GM19035 (cell line): ENCODE data around the gene MYLIP.
"Not testable (repeated sequence)": the region's sequence is repeated elsewhere in the genome, so short reads cannot be mapped to it uniquely, and the experiment has no call there.

Source experiments
- ATAC-seq: cut with Tn5 transposase; IDR thresholded peaks from one replicate; pipeline ENCODE4 v1.9.1; 2021; ENCODE audit not compliant: unreplicated experiment

Gene MYLIP

DNA sequence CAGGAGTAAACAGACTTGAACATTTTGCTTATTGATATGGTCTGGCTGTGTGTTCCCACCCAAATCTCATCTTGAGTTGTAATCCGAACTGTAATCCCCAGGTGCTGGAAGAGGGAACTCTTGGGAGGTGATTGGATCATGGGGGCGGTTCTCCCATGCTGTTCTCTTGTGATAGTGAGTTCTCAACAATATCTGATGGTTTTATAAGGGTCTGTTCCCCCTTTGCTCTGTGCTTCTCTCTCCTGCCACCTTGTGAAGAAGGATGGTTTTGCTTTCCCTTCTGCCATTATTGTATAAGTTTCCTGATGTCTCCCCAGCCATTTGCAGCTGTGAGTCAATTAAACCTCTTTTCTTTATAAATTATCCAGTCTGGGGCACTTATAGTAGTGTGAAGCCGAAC lies 40.0 kb downstream of the MYLIP start:
- no peak for ATAC-seq

- no peak for ATAC-seq
Observed at GRCh38 chr6:16171400-16171799, 42.5 kb downstream of the MYLIP start.

- no peak for ATAC-seq
Observed at GRCh38 chr6:16173167-16173940, 44.5 kb downstream of the MYLIP start.

DNA sequence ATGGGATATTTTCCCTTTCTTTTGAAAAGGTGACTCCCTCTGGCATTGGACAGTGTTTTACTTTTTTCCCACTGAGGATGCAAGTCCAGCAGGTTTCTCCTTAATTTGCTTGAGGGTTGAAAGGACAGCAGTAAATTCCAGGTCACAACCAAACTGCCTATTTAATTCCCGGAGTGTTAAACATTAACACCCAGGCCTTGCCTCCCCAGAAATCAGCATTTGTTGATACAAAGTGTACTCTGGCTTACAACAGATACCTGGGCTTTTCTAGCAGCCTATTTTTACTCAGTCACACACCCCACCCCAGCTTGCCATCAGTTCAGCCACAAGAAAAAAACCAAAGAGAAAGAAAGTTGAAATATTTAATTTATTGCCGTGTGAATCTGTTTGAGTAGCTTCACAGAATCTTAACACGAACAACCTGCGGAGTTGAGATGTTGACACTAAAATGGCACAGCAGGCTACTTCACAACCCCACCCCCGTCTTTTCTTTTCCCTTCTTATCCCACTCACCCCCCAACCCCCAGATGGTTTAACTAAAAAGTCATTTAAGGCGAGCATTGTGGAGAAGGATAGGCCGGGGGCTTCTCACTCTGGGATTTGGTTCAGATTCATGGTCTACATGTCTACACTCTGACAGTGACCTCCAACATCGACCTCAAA lies 45.7 kb downstream of the MYLIP start:
- no peak for ATAC-seq

- not testable (repeated sequence) for ATAC-seq
Observed at GRCh38 chr6:16176600-16176999, 47.7 kb downstream of the MYLIP start.

DNA sequence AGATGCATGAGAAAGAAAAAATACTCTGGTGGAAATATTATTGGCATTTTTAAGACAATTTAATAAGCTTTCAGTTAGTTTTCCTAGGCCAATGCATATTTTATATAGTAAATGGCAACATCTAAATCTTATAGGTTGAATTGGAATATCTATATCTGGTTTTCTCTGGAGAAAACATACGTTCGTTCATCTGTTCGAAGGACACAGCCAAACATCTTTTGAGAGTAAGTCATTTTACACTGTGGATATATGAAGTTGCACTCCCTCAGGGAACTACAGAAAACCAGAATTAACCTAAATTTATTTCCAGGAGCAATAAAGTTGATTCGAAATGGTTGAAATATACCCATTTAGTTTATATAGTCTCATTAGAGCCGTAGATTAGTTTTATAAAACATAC lies 49.0 kb downstream of the MYLIP start:
- ATAC-seq, result no peak

DNA sequence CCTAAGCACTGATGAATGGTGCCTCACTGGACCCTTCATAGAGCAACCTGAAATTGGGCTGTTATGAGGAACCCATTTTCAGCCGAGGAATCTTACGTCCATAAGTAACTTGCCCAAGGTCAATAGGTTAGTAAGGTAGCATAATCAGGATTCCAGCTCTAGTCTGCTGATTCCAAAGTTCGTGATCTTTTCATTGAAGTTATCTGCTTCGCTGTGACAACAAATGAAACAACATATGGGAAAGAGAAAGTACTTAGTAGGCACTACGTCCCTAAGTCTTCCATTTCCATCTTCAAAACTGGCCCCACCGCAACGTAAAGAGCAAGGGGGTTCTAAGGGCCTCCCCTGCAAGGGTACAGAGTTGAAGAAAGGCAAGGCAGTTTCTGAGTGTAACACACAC lies 49.5 kb downstream of the MYLIP start:
- ATAC-seq, result no peak

DNA sequence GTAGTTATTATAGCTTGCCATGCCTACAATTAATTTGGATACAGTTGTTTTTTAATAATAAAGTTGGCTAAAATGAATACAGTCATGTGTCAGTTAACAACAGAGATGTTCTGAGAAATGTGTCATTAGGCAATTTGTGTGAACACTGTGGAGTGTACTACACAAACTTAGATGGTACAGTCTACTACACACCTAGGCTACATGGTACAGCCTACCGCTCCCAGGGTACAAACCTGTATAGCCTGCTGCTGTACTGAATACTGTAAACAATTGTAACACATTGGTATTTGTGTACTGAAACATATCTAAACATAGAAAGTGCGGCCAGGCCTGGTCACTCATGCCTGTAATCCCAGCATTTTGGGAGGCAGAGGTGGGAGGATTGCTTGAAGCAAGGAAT lies 50.2 kb downstream of the MYLIP start:
- no peak for ATAC-seq

- no peak for ATAC-seq
Observed at GRCh38 chr6:16179970-16180431, 51.1 kb downstream of the MYLIP start.

DNA sequence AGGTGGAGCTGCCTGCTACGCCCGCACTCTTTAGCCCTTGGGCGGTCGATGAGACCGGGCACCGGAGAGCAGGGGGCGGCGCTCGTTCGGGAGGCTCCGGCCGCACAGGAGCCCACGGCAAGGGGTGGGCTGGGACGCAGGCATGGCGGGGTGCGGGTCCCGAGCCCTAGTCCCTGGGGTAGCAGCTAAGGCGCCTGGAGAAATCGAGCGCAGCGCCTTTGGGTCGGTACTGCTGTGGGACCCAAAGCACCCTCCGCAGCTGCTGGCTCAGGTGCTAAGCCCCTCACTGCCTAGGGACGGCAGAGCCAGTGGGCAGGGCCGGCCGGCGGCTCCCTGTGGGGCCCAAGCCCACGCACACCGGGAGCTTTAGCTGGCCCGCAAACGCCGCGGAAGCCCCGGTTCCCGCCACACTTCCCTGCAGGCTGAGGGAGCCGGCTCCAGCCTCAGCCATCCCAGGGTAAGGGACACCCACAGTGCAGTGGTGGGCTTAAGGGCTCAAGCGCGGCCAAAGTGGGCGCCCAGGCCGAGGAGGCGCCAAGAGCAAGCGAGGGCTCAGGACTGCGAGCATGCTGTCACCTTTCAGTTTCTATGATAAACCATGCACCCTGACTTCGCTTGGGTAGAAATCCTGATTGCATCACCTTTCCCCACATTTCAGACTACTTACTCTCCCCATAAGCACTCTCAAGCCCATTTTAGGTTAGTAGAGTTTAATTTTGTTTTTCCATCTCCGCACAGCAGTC lies 52.0 kb downstream of the MYLIP start:
- no peak for ATAC-seq

DNA sequence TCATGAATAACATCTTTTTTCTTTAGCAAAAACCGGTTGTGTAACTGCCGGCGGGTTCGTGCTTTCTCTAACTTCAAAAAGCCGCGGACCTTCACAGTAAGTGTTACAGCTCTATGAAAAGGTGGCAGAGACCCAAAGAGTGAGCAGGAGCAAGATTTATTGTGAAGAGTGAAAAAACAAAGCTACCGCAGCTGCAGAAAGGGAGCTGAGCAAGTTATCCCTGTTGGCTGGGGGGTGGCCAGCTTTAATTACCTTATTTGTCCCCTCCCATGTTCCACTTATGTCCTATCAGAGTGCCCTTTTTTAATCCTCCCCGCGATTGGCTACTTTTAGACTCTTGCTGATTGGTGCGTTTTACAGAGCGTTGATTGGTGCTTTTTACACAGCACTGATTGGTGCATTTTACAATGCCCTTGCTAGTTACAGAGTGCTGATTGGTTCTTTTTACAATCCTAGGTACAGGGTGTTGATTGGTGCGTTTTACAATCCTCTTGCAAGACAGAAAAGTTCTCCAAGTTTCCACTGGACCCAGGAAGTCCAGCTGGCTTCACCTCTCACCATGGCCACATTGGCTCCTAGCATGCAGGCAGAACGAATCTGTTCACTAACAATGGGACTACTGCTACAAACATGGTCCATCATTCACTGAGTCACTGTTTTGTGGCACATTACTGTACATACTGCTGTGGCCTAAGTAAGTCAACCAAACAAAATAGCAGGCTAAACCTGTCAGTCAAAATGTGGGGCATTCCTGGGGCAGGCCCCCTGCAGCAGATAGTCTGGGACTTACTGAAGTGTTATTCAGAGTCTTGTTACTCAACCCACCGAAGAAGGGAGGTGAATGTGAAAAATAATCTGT lies 52.8 kb downstream of the MYLIP start:
- no peak for ATAC-seq

- ATAC-seq, result no peak
Observed at GRCh38 chr6:16183187-16183664, 54.3 kb downstream of the MYLIP start.

DNA sequence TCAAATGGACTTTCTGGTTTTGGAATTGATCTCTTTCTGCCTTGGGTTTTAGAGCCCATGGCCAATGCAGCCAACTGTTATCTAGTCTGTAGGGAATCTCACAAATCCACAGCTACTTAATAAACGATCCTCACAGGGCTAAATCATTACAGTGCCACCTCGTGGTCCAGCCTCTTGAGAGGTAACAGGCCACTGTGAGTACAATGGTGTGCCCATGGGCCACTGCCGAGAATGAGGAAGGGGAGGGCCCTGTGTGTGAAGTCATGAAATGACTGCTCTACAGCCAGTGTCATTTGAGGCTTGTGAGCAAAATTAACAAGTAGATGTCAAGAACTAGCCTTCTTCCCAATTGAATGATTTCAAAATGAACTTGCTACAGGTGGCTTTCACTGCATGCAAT lies 55.2 kb downstream of the MYLIP start:
- ATAC-seq, result no peak

DNA sequence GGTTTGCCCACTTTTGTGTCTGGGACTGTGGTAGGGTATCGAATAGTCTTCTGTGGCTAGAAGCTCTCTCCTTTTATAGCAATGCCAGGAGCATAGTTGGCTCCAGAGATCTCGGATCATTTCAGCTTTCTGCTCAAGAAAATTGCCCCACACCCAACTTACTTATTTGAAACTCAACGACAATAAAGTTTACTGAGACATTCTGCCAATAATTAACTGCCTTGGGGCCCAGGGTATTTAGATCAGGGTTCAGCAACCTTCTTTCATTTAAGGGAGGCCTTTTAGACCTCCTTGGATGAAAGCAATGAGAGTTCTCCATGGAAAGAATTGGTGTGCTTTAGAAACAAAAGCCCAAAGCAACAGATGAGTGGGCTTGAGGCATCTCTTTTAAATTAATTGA lies 55.7 kb downstream of the MYLIP start:
- no peak for ATAC-seq

DNA sequence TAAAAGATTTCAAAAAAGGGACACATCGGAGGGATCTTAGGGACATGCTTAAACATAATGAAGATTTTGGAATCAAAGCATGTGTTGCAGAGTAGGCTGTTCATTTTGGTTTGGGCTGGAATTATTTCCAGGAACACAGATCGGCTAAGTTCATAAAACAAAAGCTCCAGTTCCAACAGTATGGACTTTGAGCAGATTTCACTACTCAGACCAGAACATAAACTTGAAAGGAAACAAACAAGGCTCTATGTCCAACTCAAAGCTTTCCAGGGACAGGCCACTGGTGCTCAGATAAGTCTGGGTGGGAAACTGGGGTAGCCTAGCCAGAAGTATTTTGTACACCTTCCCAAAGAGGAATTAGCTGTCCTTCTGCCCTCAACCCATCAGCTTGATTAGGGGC lies 58.3 kb downstream of the MYLIP start:
- no peak for ATAC-seq

DNA sequence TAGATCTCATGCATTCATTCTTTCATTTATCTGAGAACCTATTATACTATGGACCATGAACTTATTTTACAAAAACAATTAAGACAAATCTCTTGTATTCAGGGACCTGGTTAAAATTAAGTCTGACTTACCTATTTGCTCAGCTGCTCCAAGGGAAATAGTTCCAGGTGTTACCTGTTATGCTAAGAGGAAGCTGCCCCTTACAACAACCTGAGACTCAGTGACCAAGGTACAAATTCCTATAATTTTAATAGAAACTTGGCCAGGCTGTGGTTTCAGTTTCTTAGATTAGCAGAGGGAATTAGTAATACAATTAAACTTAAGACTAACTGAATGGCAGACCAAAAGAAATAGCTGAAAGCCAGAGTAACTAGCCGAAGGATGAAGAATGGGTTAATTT lies 61.3 kb downstream of the MYLIP start:
- no peak for ATAC-seq

DNA sequence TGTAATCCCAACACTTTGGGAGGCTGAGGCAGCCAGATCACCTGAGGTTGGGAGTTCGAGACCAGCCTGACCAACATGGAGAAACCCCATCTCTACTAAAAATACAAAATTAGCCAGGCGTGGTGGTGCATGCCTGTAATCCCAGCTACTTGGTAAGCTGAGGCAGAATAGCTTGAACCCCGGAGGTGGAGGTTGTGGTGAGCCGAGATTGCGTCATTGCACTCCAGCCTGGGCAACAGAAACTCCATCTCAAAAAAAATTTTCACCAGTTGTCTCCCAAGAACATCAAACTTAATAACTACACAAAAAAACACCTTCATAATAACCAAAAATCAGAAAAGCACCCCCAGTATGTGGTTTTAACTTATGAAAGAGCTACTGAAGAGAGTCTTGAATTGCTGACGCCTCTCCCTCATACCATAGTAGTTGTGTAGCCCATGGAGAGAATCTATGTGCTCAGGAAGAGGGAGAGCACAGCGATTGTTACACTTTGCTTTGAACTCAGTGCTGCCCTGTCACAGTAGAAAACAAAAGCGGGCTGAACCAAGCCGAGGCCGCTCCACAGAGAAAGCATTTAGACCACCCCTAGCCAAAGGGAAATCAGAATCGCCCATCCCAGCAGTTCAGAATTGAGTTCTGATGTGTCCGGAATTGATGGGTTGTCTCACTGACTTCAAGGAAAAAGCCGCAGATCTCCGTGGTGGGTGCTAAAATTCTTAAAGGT lies 67.5 kb downstream of the MYLIP start:
- ATAC-seq, result no peak

DNA sequence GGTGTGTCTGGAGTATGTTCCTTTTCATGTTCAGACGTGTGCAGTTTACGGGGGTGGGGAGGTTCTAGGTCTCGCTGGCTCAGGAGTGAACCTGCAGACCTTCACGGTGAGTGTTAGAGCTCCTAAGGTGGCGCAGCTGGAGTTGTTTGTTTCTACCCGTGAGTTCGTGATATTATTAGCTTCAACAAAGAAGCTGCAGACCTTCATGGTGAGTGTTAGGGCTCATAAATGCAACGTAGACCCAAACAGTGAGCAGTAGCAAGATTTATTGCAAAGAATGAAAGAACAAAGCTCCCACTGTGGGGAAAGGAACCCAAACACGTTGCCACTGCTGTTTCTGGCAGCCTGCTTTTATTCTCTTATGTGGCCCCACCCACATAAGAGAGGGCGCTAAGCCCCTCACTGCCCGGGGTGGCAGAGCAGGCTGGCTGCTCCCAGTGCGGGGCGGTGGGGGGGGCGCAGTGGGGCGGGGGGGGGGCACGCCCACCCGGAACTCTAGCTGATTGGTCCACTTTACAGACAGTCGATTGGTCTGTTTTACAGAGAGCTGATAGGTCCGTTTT lies 68.2 kb downstream of the MYLIP start:
- ATAC-seq, result no peak
